Iris pigment epithelial cell (primary cell): ENCODE results near the gene EXOC3L1.
A peak's percentile ranks its signal among the peaks of the same experiment; 100 is the strongest.

Experiments
- DNase-seq: peaks from one replicate; pipeline ENCODE4 v3.0.0-alpha.2; 2011; ENCODE audit warnings: low read depth

The EXOC3L1 gene

GRCh38 chr16:67198238-67198734 lies 8.3 kb upstream of the EXOC3L1 start:
- peak; percentile 21 for DNase-seq

- DNase-seq, result no peak
Measured at GRCh38 chr16:67197704-67198103, 7.8 kb upstream of the EXOC3L1 start.

DNA sequence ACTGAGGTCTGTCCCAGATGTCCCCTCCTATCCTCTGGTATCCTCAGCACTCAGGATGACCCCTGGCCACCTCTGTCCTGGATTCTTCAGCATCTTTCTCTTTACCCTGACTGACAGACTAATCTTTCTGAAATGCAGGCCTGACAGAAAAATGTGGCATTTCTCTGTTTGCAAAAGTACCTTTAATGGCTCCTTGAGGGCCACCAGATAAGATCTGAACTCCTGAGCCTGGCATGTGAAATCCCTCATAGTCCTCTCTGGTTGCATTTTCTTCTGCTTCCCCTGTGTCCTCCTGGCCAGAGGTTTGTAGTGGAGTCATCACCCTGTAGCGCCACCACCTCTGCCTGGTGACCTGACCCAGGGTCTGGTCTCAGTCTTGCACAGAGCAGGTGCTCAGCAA lies 6.9 kb upstream of the EXOC3L1 start:
- DNase-seq, result no peak

GRCh38 chr16:67195676-67196075 lies 5.7 kb upstream of the EXOC3L1 start:
- no peak for DNase-seq

GRCh38 chr16:67194260-67194659 lies 4.3 kb upstream of the EXOC3L1 start:
- no peak for DNase-seq

DNA sequence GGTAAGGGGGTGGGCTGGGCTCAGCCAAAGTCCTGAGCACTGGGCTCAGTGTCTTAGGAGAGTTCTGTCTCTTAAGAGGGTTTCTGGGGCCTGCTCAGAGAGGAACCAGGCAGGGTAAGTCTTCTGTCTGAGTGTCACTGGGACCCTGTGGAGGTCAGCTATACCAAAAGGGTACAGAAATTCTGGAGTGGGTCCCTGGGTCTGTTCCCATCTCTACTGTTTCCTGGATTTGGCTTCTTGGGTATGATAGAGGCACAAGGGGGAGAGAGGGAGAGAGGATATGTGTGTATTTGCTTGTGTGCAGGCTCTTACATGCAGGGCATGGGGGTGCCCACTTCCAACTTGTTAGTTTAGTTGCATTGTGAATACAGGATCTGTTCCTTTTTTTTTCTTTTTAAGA lies 3.6 kb upstream of the EXOC3L1 start:
- no peak for DNase-seq

DNA sequence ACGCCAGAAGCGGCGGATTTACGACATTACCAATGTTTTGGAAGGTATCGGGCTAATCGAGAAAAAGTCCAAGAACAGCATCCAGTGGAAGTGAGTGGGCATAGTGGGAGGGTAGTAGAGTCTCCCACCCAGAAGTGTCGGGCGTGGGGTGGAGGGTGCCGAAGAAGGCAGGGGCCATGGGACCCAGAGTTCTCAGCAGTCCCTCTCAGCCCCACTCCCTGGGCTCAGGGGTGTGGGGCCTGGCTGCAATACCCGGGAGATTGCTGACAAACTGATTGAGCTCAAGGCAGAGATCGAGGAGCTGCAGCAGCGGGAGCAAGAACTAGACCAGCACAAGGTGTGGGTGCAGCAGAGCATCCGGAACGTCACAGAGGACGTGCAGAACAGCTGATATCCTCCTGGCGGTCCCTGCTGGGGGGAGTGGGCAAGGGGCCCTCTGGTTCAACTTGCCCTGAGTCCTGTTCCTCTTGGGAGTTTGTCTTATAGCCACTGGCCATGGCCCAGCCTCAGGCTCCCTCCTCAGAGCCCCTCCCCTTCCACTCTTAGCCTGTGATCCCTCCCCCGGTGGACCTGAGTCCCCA lies 2.9 kb upstream of the EXOC3L1 start:
- DNase-seq, result no peak

DNA sequence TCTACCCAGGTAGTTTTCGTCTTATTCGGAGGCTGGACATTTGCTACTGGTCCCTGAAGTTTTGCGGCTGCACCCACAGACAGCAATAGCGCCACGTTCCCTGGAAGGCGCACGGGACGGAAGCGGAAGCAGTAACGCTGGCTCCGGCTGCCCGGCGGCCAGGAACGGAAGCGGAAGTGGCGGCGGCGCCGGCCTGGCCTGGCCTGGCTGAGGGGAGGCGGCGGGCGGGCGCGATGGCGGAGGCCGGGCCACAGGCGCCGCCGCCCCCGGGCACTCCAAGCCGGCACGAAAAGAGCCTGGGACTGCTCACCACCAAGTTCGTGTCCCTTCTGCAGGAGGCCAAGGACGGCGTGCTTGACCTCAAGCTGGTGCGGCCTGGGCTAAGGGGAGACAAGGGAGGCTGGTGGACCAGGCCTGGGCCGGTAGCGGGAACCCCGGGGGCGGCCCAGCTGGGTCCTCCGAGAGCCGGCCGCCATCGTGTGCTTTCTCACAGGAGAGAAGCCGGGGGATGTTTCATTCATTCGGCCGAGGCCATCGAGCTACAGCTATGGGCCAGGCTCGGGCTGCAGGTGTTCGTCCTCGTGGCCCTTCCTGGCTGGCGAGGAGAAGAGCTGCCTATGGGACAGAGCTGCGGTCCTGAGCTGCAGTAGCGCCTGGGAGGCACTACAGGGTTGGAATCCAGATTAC lies 2.2 kb upstream of the EXOC3L1 start, which contains the start of gene E2F4:
TSS of gene E2F4 (plus strand) at position 161 of the 687 bp plus-strand sequence. CDS start at position 234, 73 bp downstream.
- DNase-seq, result peak; percentile 94

- DNase-seq, result no peak
Measured at GRCh38 chr16:67191411-67191994, 1.6 kb upstream of the EXOC3L1 start.

- peak; percentile 62 for DNase-seq
Measured at GRCh38 chr16:67190448-67191399, 788 bp upstream of the EXOC3L1 start.

- no peak for DNase-seq
Measured at GRCh38 chr16:67188798-67189197, 1.1 kb downstream of the EXOC3L1 start.

GRCh38 chr16:67188323-67188722 lies 1.6 kb downstream of the EXOC3L1 start:
- DNase-seq, result no peak

DNA sequence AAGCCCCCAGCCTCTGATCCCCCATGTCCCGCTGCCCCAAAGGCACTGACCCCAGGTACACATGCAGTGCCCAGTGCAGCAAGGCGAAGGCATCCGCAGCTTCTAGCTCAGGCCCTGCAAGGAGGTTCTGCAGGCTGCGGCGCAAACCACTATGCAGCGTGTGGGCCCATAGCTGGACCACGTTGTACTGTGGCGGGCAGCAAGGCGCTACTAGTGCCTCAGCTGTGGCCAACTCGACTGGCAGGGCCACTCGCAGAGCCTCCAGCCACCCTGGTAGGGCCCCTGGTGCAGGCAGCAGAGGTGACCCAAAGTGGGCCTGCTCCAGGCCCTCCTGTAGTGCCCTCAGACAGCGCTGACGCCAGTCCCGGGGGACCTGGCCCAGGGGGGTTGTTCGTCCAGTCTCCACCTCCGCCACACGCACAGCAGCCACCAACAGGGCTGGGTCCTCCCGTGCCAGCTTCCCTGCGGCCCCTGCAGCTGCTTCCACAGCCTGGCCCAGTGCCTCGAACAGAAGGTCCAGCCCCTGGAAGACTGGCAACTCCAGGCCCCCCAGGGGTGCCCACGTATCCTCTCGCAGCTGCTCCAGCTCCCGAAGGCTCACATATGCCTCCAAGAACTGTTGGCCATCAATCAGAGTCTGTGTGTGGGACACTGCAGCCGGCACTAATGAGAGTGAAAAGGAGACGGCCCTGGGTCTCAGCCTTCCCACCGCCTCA lies 2.6 kb downstream of the EXOC3L1 start:
- DNase-seq, result no peak

GRCh38 chr16:67186550-67186950 lies 3.4 kb downstream of the EXOC3L1 start:
- no peak for DNase-seq

DNA sequence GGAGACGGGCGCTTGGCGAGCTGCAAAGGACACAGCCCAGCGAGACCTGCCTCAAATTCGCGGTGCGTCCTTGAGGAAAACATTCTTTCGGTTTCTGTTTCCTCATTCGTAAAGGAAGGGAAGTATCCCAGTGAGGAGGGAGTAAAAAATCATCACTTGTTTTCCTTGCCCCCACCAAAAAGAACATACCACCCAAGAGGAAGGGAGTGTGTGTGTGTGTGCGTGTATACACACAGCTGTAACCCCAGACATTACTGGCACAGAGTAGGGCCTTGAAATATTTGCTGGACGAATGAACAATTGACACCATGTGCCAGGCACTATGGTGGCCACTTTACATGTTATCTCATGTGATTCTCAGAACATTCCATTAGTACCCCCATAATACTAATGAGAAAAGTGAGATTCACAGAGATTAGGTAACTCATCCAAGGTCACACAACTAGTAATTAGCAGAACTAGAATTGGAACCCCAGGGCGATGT lies 4.2 kb downstream of the EXOC3L1 start:
- no peak for DNase-seq

DNA sequence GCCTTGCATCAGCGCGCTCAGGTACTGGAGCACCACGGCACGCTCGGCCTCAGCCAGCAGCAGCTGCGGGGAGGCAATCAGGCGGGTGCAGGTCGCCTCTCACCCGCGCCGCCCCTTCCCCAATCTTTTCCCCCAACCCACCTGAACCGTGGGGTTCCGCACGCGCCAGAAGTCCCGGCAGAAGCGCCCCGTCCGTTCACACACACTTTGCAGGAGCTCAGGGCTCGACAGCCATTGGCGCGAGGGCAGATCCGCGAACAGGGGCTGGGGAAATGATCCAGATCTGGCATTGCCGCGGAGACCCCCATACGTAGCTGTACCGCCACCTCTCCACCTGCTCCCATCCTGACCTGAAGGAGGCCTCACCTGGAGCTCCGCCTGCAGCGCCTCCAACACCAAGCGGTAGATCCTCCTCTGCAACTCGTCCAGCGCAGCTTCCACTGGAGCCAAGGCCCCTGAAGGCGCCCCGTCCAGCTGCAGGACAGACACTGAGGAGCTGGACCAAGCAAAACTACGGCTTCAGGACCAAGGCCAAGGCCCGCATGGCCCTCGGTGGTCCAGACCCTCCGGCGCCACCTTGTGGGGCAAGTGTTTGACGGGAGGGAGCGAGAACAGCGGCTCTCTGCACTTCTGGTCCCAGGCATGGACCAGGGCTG lies 4.8 kb downstream of the EXOC3L1 start:
- peak; percentile 89 for DNase-seq

DNA sequence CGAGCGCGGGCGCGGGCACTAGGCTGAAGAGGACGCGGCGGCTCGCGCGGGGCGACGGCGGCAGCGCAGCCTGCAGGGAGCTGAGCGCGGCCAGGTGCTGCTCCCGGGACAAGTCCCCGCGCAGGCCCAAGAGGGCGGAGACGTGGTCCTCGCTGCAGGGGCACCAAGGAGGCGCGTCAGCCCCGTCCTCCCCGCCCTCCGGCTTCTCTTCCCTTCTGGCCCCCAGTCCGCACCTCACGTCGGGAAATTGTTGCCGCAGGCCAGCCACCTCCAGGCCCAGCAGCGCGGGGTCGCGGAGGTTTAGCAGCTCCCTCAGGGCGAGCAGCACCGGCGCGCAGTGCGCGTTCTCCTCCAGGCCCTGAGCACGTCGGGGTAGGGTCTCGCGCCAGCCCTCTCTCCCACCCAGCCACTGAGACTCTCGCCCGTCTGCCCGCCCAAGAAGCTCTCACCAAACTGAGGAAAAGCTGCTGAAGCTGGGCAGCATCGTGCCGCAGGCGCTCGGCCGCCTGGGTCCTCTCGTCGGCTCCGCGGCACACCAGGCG lies 5.4 kb downstream of the EXOC3L1 start:
- no peak for DNase-seq

DNA sequence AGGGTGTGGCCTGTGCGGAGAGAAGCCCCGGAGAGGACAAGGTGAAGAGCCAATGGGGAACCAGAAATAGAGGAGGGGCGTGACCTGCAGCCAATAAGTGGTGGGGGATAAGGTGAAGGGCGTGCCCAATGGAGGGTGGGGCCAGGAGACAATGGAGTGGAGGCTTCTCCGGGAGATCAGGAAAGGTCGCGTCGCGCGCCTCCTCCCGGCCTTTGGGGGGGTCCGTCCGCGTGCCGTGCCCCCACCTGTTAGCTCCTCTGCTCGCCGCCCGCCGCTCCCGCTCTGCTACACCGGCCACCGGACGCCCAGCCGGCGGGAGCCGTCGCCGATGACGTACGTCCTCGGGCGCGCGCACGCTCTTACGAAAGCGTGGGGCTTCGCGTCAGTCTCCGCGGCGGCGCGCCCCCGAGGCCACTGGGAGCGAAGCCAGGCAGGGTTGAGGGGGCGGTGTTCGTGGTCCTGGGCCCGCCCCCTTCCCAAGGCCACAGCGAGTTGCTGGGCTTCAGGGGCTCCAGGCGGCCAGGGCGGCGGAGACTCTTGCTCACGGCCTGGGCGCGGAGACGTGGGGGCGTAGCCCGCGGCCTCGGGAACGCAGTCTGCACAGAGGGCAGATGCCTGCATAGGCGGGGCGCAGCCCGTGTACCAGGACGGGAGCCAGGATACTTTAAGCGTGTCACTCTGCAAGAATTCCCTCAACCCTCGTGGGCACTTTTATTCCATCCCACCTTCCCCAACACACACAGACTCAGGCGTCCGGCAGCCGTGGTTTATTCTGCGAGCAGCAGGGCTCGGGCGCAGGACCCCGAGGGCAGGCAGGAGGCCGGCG lies 6.1 kb downstream of the EXOC3L1 start, which contains the start of gene MATCAP1:
TSS of gene MATCAP1 (minus strand) at position 337 of the 826 bp plus-strand sequence. CDS start 3,353 bp downstream, outside the sequence.
- peak; percentile 99 for DNase-seq

GRCh38 chr16:67183284-67183626 lies 6.7 kb downstream of the EXOC3L1 start:
- no peak for DNase-seq

GRCh38 chr16:67182288-67182687 lies 7.6 kb downstream of the EXOC3L1 start:
- no peak for DNase-seq
